AG04449 (cell line): Measurements from ENCODE around the gene CFAP91.
A peak's percentile ranks its signal among the peaks of the same experiment; 100 is the strongest.

Experiments
- CTCF ChIA-PET: fragments of 350-600 bp; formaldehyde crosslinking; extraction: SDS; loops from one replicate; lab custom pipeline; 2021; ENCODE audit warnings: antibody characterized with exemption; lab: Yijun Ruan, JAX
- POLR2A ChIA-PET: fragments of 400-600, 350-600 bp; formaldehyde crosslinking; extraction: SDS; loops from one replicate; lab custom pipeline; 2020; ENCODE audit warnings: antibody characterized with exemption, inconsistent platforms; lab: Yijun Ruan, JAX
- DNase-seq: peaks from one replicate; pipeline ENCODE4 v3.0.0-alpha.2; 2010; ENCODE audit warnings: low read depth, low spot score
- H3K4me3 ChIP-seq: 2 replicates; pipeline ENCODE4 v1.5.1; 2011; ENCODE audit warnings: low read depth, mild to moderate bottlenecking, control low read depth, low read length
- TF ChIP-seq, protein P1 (sequence below): IDR thresholded peaks from one replicate; pipeline ENCODE4 v1.5.1; 2011; ENCODE audit warnings: mild to moderate bottlenecking, moderate library complexity, low read length, control low read depth, inconsistent platforms; ENCODE audit not compliant: insufficient read depth; ENCODE audit errors: missing control alignments

The CFAP91 gene

GRCh38 chr3:119660474-119661440, 42.1 kb upstream of the CFAP91 start, which contains the start of gene POPDC2:
Gene POPDC2 (minus strand): TSS chr3:119660589. CDS start chr3:119660423, 166 bp downstream.
- no peak for DNase-seq
- ChIA-PET POLR2A (no interaction called here), CTCF (interaction anchor here (0.9 to 2.3 kb wide), 5 partner anchors 10 to 22 kb away, joined by 3 to 11 read pairs (median 3); no protein-coding TSS in a partner anchor)
- TF ChIP-seq, protein P1, sequence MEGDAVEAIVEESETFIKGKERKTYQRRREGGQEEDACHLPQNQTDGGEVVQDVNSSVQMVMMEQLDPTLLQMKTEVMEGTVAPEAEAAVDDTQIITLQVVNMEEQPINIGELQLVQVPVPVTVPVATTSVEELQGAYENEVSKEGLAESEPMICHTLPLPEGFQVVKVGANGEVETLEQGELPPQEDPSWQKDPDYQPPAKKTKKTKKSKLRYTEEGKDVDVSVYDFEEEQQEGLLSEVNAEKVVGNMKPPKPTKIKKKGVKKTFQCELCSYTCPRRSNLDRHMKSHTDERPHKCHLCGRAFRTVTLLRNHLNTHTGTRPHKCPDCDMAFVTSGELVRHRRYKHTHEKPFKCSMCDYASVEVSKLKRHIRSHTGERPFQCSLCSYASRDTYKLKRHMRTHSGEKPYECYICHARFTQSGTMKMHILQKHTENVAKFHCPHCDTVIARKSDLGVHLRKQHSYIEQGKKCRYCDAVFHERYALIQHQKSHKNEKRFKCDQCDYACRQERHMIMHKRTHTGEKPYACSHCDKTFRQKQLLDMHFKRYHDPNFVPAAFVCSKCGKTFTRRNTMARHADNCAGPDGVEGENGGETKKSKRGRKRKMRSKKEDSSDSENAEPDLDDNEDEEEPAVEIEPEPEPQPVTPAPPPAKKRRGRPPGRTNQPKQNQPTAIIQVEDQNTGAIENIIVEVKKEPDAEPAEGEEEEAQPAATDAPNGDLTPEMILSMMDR: no peak
- H3K4me3 ChIP-seq: no peak within 1 kb of the TSS

GRCh38 chr3:119662604-119663373, 40.0 kb upstream of the CFAP91 start:
- TF ChIP-seq, protein P1: peak; percentile 20
- CTCF ChIA-PET: interaction anchor here (0.9 to 2.4 kb wide), 9 partner anchors 8 to 19 kb away, joined by 3 to 11 read pairs (median 4); no protein-coding TSS in a partner anchor
- no peak for DNase-seq
- no peak overlapping the region for H3K4me3 ChIP-seq
- POLR2A ChIA-PET: interaction anchor here (0.6 to 1.0 kb wide), 3 partner anchors 12 to 164 kb away, joined by 3 to 7 read pairs (median 4); partner anchors contain the start of genes COX17 and TIMMDC1

- DNase-seq: no peak
- POLR2A ChIA-PET: interaction anchor here (0.6 kb wide), 1 partner anchor 17 kb away, joined by 3 read pairs; no protein-coding TSS in a partner anchor
- TF ChIP-seq, protein P1: no peak
- H3K4me3 ChIP-seq: no peak overlapping the region
- CTCF ChIA-PET: interaction anchor here (1.3 to 2.4 kb wide), 4 partner anchors 9 to 27 kb away, joined by 4 to 9 read pairs (median 5); no protein-coding TSS in a partner anchor
Observed at GRCh38 chr3:119663885-119664284, 38.9 kb upstream of the CFAP91 start.

DNA sequence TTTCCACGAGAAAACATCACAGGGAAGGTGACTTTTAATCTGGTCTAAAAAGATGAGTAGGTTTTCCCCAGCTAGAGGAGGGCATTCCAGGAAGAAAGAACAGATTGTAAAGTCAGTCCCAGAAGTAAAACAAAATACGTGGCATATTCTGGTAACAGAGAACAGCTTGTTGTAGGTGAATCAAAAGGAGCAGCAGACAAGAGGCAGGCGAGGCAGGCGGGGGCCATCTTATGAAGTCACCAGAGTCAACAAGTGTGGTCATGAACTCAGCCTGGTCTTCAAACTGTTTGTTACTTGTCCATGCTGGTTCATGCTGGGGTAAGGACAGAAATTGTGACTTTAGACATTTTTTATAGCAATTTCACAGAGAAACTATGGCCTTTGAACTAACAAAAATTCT, 38.5 kb upstream of the CFAP91 start:
- ChIA-PET CTCF (interaction anchor here (1.7 to 2.4 kb wide), 3 partner anchors 9 to 26 kb away, joined by 5 to 9 read pairs (median 5); no protein-coding TSS in a partner anchor), POLR2A (no interaction called here)
- no peak overlapping the region for H3K4me3 ChIP-seq
- no peak for DNase-seq
- TF ChIP-seq, protein P1: no peak

DNA sequence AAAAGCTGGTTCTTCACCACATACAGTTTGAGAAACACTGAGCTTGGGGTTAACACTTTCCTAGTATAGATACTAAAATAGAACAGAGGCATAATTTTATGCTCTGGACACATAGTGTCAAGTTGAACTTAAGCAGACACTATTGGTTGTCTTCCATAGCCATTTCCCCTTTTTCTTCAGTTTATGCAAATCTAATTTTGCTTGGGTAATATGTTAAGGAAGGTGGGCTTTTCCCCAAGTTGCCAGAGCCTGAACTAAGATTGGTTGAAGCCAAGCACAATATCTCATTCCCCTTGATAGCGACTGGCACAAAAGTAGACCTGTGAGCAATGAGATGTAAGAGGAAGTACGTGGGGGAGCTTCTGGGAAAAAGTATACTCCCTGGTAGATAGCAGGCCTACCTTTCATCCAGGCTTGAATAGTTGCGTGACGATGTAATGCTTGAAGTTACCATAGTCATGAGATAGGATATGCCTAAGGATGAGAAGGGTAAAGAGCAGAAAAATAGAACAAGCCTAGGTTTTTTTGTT, 37.9 kb upstream of the CFAP91 start:
- no peak for DNase-seq
- TF ChIP-seq, protein P1: no peak
- POLR2A ChIA-PET: interaction anchor here (0.7 kb wide), 1 partner anchor 12 kb away, joined by 3 read pairs; no protein-coding TSS in a partner anchor
- no peak overlapping the region for H3K4me3 ChIP-seq
- CTCF ChIA-PET: interaction anchor here (0.7 to 2.4 kb wide), 3 partner anchors 8 to 26 kb away, joined by 3 to 9 read pairs (median 5); no protein-coding TSS in a partner anchor
